G401.6 (cell line): ENCODE results near the gene FAM24B.
A peak's percentile ranks its signal among the peaks of the same experiment; 100 is the strongest.
"Not testable (repeated sequence)": the region's sequence is repeated elsewhere in the genome, so short reads cannot be mapped to it uniquely, and the experiment has no call there.

Experiments used
- FAIRE-seq: peaks from 2 replicates; lab custom pipeline; 2012; peaks lifted over from hg19 to GRCh38; lab: Jason Lieb, UNC

Gene FAM24B, protein sequence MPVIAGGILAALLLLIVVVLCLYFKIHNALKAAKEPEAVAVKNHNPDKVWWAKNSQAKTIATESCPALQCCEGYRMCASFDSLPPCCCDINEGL

DNA sequence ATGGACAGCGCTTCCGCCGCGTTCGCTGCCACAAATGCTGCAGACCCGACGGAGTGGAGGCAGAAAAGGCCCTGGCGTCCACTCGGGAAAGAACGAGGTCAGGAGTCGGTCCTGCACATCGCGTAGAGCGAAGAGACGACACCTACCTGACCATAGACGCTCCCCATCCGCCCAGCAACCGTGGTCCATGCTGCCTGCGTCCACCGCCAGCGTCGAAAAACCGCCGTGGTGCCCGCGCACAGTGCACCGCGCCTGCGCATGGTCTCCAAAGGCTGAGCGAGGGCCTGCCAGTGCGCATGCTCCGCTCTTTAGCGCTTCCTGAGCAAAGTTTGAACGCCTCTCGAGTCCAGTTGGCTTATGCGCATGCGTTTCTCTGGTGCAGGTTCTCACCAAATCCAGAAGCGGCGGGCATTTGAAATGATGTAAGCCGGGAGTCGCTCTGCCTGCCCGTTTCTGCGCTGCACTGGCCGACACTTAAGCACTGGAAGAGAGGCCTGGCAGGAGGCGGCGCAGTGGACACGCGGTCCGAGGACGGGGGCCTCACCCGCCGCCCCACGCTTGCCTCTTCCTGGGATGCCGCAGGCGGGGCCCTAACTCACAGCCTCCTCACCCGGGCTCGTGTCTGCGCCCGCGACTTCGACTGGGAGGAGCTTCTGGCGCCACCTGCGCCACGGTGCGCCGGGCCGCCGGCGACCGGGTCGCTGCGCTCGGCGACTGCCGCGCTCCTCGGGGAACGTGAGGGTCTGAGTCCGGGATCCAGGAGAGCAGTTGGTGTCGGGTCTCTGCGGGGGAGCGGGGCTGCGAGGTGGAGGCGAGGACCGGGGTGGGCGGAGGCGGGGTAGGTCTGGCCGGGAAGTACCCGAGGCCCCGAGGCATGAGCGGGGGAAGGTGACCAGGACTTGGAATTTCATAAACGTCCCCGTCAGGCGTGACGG lies at the start of gene FAM24B:
Gene FAM24B, minus strand, starts transcription at position 243 of the 935 bp plus-strand sequence. CDS start 29,066 bp downstream, outside the sequence.
- FAIRE-seq = peak; percentile 92

- FAIRE-seq = no peak
These were observed 36.3 kb upstream of the FAM24B start for GRCh38 chr10:122915700-122916099.

- FAIRE-seq = no peak
These were observed 32.6 kb upstream of the FAM24B start for GRCh38 chr10:122911889-122912484.

DNA sequence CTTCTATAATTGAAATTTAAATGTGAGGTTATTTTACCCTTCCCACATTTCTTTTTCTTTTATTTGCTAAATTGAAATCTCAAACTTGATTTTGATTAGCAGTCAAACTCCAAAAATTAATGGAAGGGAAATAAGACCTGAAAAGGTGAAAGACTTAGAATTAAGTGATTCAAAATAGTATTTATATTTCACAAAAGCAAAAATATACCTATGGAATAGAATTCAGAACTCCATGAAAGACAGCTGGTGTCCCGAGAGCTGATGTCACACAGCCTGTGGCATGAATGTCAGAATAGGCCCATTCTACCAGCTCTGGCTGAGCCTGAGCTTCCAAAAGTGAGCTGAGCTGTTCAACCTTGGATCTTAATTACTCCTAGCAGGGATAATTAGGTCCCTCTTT lies 30.9 kb upstream of the FAM24B start, which contains the start of gene FAM24A:
Gene FAM24A, plus strand, starts transcription at position 301 of the 400 bp plus-strand sequence. CDS start 1,025 bp downstream, outside the sequence.
- no peak for FAIRE-seq

- FAIRE-seq = not testable (repeated sequence)
These were observed 24.5 kb upstream of the FAM24B start for GRCh38 chr10:122903861-122904260.

DNA sequence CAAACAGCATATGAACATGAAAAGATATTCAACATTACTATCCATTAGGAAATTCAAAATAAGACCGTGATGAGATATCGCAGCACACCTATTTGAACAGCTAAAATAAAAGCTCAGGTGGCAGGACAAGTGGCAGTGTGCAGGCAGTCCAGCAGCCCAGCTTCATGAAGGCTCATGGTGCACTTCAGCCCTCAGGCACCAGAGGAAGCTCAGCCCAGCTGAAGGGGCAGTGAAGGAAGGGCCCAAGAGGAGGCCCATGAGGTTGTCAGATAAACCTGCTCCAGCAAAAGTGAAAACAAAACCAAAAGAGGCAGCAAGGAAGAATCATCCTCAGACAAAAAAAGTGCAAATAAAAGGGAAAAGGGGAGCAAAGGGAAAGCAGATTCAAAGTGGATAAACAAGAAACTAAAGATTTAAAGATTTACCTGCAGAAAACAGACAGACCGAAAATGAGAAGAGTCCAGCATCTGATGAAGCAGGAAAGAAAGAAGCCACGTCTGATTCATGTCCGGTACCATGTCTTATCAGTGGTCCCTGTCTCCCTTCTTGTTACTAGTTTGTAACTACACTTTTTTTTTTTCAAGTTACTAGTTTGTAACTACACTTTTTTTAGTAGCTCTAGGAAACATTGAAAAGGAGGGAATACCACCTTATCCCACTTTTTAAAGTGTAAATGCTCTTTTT lies 15.0 kb upstream of the FAM24B start:
- no peak for FAIRE-seq

DNA sequence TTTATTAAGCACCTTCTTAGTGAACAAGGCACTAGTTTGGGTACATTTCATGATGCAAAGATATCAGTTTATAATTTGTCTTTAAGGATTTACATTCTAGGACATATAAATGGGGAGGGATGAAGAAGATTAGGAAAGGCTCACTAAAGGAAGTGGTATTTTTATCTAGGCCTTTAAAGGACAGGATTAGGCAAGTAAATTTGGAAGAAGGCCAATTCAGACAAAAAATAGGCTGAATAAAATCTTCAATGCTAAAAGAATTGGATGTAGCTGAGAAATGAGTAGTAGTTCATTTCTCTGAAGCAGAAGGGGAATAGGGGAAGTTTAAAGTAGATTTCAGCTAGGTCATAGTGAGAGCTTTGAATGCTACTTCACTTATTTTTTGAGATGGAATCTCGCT lies 4.8 kb upstream of the FAM24B start:
- FAIRE-seq = no peak

GRCh38 chr10:122882766-122883165 lies 3.4 kb upstream of the FAM24B start:
- no peak for FAIRE-seq

GRCh38 chr10:122878799-122879338 lies 512 bp downstream of the FAM24B start:
- no peak for FAIRE-seq

GRCh38 chr10:122877264-122877663 lies 2.1 kb downstream of the FAM24B start:
- no peak for FAIRE-seq

DNA sequence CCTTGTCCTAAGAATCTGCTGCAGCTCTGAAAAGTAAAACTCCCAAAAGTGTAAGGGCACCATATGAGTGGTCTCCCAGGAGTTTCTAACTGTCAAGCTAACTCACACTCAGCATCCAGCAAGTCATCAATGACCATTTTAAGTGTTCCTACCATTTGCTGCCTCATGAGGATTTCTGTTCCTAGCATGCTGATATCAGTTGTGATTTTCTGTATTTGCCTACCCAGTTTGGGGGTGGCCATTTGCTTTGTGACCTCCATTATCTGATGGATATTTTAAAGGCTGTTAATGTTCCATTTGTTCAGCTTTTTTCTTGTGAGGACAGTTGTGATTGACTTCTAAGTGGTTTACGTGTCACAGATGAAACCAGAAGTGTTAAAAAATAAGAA lies 2.9 kb downstream of the FAM24B start:
- no peak for FAIRE-seq

DNA sequence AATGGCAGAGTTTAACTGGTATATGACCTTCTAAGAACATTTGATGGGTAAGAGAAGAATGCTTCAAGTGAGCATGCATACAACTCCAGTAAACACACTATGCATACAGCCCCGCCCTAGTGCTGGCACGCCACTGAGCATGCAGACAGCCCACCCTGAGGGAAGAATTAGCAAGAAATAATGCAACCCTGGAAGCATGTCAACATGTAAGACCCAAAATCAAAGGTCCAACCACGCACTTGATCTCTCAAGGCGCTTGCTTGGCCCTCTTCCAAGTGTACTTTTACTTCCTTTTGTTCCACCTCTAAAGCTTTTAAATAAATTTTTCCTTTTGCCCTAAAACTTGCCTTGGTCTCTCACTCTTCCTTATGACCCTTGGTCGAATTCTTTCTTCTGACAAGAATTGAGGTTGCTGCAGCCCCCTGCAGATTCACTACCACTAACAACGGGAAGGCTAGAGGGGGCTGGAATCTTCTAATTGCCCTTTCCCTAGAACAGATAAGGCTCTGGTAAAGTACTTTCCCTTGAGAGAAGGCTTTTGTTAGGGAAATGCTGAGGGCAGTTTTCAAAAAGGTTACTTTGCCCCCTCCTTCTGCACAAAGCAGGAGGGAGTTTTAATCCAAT lies 3.4 kb downstream of the FAM24B start:
- no peak for FAIRE-seq

- FAIRE-seq = not testable (repeated sequence)
These were observed 7.4 kb downstream of the FAM24B start for GRCh38 chr10:122871947-122872346.

- not testable (repeated sequence) for FAIRE-seq
These were observed 10.6 kb downstream of the FAM24B start for GRCh38 chr10:122868768-122869167.

DNA sequence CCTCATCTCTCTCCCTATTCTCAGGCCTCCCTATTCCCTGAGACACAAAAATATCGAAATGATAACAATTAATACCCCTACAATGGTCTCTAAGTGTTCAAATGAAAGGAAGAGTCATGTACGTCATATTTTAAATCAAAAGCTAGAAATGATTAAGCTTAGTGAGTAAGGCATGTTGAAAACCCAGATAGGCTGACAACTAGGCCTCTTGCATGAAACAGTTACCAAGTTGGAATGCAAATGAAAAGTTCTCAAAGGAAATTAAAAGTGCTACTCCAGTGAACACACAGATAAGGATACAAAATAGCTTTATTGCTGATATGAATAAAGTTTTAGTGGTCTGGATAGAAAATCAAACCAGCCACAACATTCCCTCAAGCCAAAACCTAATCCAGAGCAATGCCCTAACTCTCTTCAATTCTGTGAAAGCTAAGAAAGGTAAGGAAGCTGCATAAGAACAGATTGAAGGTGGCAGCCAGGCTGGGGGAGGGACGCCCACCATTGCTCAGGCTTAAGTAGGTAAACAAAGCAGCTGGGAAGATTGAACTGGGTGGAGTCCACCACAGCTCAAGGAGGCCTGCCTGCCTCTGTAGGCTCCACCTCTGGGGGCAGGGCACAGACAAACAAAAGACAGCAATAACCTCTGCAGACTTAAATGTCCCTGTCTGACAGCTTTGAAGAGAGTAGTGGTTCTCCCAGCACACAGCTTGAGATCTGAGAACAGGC lies 12.5 kb downstream of the FAM24B start:
- not testable (repeated sequence) for FAIRE-seq

- no peak for FAIRE-seq
These were observed 14.5 kb downstream of the FAM24B start for GRCh38 chr10:122864901-122865300.

DNA sequence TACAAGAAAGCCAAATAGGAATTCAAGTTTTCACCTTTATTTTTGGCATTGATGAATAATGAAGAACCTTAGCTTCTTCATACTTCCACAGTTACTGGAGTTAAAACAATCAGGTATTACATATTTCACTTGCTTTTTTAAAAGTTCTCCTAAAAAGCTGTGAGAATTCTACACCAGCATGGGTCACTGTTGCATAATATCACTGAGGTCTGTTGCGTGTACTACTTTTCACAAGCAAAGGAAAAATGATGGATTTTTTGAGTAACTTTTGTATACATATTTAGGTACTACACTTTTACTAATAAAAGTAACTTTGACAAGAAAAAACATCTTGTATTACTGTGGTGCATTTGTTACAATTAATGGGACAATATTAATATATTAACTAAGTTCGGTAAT lies 15.2 kb downstream of the FAM24B start:
- FAIRE-seq = no peak

DNA sequence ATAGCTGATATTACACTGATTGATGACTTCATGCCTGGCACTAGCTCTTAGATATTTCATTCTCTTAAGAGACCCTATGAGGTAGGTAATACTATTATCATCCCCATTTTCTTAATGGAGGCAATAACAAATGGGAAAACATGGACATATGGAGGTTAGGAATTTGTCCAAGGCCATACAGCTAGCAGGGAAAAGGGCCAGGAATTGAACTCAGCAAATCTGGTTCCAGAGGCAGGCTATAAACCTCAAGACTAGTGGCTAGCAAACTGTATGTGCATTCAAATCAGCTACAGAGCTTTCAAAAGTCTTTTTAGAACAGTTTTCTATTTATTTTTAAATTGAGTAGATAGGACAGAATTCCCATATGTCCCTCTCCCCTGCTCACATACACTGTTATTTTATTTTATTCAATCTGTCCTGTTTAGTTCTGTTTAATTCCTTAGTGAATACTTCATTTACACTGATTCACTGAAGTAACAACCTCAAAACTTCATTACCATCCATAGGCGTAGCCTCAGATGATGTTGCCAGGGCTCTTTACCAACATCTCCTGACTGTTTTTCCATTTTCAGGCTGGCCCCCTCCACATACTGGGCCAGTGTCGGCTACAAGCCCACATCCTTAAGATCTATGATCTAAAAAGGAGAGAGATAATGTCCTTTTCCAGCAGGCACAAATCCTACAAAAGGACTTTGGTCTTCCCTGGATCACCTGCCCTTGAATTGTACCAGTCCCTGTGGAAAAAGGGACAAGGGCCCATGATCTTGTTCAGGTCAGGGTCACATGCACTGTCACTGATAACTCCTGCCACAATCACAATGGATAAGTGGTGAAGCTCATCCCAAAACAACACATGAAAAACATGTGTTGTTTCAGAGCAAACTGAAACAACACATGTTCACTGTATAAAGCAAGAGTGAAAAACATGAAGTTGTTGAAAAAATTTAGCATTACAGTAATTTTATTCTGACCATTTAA lies 15.9 kb downstream of the FAM24B start:
- FAIRE-seq = no peak

DNA sequence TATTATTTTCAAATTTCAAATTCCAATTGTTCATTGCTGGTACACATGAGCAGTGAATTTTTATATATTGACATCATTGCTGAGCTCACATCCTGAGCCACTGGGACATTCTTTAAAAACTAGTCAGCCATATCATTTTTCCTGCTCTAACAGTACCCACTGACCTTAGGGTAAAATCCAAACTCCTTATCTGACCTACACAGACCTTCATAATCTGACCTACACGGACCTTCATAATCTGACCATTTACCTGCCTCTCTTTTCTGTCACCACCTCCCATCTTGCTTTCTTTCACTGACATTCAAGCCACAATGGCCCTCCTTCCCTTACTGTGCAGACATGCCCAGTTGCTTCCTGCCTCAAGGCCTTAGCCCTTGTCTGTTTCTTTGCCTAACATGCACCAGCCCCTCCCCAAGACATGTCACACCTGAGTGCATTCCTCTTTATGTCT lies 17.6 kb downstream of the FAM24B start:
- no peak for FAIRE-seq

DNA sequence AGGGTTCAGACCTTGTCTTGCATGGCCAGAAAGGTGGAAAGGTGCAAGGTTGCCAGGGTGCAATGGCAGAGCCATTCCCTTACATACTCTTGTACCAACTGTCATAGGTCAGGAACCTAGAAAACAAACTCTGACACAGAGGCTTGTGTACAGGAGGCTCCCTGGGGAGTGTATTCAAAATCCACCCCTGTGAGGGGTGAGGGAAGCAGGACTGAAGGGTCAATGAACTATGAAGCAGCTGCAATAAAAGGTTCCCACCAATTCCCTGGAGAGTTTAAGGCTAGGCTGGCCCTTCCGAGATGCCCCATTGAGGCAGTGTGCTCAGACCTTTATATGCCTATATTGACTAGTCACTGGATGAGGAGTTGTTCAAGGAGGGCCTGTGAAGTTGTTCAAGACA lies 19.9 kb downstream of the FAM24B start:
- no peak for FAIRE-seq
